RWPE2 (cell line): Measurements from ENCODE around the gene ZNF181.

ENCODE experiments used
- ATAC-seq: fragments of 200-7000 bp; cut with Tn5 transposase; 3 replicates; pipeline ENCODE4 v1.9.1; 2021; ENCODE audit warnings: low read depth
- DNase-seq: peaks from one replicate; pipeline ENCODE4 v3.0.0-alpha.2; 2020; ENCODE audit warnings: low spot score
- H3K27ac ChIP-seq: fragments of 450-650 bp; 2 replicates; pipeline ENCODE4 v1.5.1; 2017; ENCODE audit warnings: mild to moderate bottlenecking; ENCODE audit not compliant: poor library complexity, severe bottlenecking
- H3K27me3 ChIP-seq: fragments of 250-450 bp; sonication (Bioruptor Pico); 2 replicates; pipeline ENCODE4 v1.5.1; 2021; ENCODE audit warnings: mild to moderate bottlenecking, moderate library complexity; ENCODE audit not compliant: insufficient read depth, poor library complexity, severe bottlenecking
- H3K36me3 ChIP-seq: fragments of 250-450 bp; sonication (Bioruptor Pico); 2 replicates; pipeline ENCODE4 v1.5.1; 2020; ENCODE audit warnings: low read depth, mild to moderate bottlenecking, moderate library complexity
- H3K4me1 ChIP-seq: fragments of 250-450 bp; sonication (Bioruptor Pico); 2 replicates; pipeline ENCODE4 v1.5.1; 2021; ENCODE audit warnings: mild to moderate bottlenecking, moderate library complexity; ENCODE audit not compliant: insufficient read depth, poor library complexity, severe bottlenecking
- H3K4me3 ChIP-seq: fragments of 250-450 bp; sonication (Bioruptor Pico); 2 replicates; pipeline ENCODE4 v1.5.1; 2021; ENCODE audit warnings: mild to moderate bottlenecking, moderate library complexity; ENCODE audit not compliant: severe bottlenecking
- H3K9me3 ChIP-seq: fragments of 250-450 bp; sonication (Bioruptor Pico); 2 replicates; pipeline ENCODE4 v1.5.1; 2021; ENCODE audit warnings: mild to moderate bottlenecking, moderate library complexity; ENCODE audit not compliant: severe bottlenecking
- TF ChIP-seq, protein P1 (sequence below): fragments of 450-650 bp; IDR thresholded peaks from one replicate; pipeline ENCODE4 v1.5.1; 2017; ENCODE audit warnings: mild to moderate bottlenecking, moderate library complexity; ENCODE audit not compliant: poor library complexity, severe bottlenecking

Gene ZNF181

DNA sequence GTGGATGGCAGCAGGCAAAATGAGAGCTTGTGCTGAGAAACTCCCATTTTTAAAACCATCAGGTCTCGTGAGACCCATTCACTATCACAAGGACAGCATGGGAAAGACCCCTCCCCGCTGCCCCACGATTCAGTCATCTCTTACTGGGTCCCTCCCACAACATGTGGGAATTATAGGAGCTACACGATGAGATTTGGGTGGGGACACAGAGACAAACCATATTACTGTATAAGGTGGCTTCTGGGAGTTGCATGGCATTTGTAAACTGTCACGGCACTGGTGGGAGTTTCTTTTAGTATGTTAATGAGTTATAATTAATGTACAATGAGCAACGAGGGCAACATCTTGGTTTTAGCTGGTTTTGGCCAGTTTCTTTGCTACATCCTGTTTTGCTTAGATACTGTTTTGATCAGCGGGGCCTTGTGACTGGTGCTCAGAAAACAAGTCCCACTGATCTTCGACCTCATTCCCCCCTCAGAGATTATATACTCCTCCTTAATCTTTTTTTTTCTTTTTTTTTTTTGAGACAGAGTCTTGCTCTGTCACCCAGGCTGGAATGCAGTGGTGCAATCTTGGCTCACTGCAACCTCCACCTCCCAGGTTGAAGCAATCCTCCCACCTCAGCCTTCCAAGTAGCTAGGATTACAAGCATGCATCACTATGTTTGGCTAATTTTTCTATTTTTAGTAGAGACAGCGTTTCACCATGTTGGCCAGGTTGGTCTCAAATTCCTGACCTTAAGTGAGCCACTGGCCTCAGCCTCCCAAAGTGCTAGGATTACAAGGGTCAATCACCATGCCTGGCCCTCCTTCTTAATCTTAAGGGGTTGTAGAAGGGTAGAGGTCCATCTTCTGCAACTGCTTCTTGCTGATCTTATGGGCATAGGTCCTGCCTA, 60.3 kb downstream of the ZNF181 start:
- H3K4me3 ChIP-seq, result no peak overlapping the region
- H3K27me3 ChIP-seq, result no peaks in the 10 kb centered on the region
- TF ChIP-seq, protein P1, sequence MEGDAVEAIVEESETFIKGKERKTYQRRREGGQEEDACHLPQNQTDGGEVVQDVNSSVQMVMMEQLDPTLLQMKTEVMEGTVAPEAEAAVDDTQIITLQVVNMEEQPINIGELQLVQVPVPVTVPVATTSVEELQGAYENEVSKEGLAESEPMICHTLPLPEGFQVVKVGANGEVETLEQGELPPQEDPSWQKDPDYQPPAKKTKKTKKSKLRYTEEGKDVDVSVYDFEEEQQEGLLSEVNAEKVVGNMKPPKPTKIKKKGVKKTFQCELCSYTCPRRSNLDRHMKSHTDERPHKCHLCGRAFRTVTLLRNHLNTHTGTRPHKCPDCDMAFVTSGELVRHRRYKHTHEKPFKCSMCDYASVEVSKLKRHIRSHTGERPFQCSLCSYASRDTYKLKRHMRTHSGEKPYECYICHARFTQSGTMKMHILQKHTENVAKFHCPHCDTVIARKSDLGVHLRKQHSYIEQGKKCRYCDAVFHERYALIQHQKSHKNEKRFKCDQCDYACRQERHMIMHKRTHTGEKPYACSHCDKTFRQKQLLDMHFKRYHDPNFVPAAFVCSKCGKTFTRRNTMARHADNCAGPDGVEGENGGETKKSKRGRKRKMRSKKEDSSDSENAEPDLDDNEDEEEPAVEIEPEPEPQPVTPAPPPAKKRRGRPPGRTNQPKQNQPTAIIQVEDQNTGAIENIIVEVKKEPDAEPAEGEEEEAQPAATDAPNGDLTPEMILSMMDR, result no peak
- ATAC-seq (no peak), DNase-seq (no peak)
- H3K9me3 ChIP-seq, result peaks cover 3% of the 10 kb centered on the region
- no peak overlapping the region for H3K27ac ChIP-seq
- H3K36me3 ChIP-seq, result no peaks in the 10 kb centered on the region
- H3K4me1 ChIP-seq, result peaks cover 4% of the 10 kb centered on the region
